IMR-90 (cell line): Measurements from ENCODE around the gene MSANTD1. TPM values are rescaled to one million over a fixed set of nuclear protein-coding genes. Genes with fewer than 3 reads are reported as not detected.

ENCODE experiments used
- ATAC-seq: fragments of 200-7000 bp; cut with Tn5 transposase; 2 replicates; pipeline ENCODE4 v1.9.1; 2020; ENCODE audit warnings: low read depth, mild to moderate bottlenecking, moderate library complexity
- BruUV-seq: library from RNA; stranded (reverse); fragments of 400-500 nt; replicated peaks from 2 replicates; lab custom pipeline; 2021; lab: Mats Ljungman, UMichigan
- CTCF ChIA-PET: fragments of 300-600 bp; formaldehyde crosslinking; extraction: SDS; loops from one replicate; lab custom pipeline; 2021; ENCODE audit warnings: antibody characterized with exemption; lab: Yijun Ruan, JAX
- POLR2A ChIA-PET: fragments of 300-600 bp; sonication (Branson Sonifier 250); formaldehyde crosslinking; loops from one replicate; lab custom pipeline; 2022; ENCODE audit warnings: antibody characterized with exemption; ENCODE audit not compliant: unreplicated experiment; lab: Charles Lee
- DNase-seq: peaks from one replicate; pipeline ENCODE4 v3.0.0; 2013
- H2AFZ ChIP-seq: replicated peaks from 2 replicates; pipeline ENCODE3; 2013; ENCODE audit warnings: low read length, mild to moderate bottlenecking; ENCODE audit not compliant: poor library complexity
- H2AK5ac ChIP-seq: 2 replicates; pipeline ENCODE4 v1.6.1; 2013; ENCODE audit warnings: low read depth, low read length, inconsistent platforms
- H2AK9ac ChIP-seq: replicated peaks from 2 replicates; pipeline ENCODE3; 2013; ENCODE audit warnings: mild to moderate bottlenecking, low read depth, low read length, moderate library complexity; ENCODE audit not compliant: poor library complexity
- H2BK120ac ChIP-seq: 2 replicates; pipeline ENCODE4 v1.6.1; 2013; ENCODE audit warnings: low read depth, low read length, inconsistent platforms
- H2BK15ac ChIP-seq: 3 replicates; pipeline ENCODE4 v1.6.1; 2013; ENCODE audit warnings: low read depth, low read length, inconsistent platforms
- H2BK20ac ChIP-seq: 2 replicates; pipeline ENCODE4 v1.6.1; 2013; ENCODE audit warnings: low read depth, mild to moderate bottlenecking, inconsistent platforms, low read length, moderate library complexity
- H2BK5ac ChIP-seq: 2 replicates; pipeline ENCODE4 v1.6.1; 2013; ENCODE audit warnings: mild to moderate bottlenecking, low read depth, low read length, inconsistent platforms; ENCODE audit not compliant: poor library complexity, severe bottlenecking
- H3K14ac ChIP-seq: replicated peaks from 2 replicates; pipeline ENCODE4 v1.6.1; 2013; ENCODE audit warnings: low read depth, low read length, inconsistent platforms
- H3K18ac ChIP-seq: 2 replicates; pipeline ENCODE4 v1.6.1; 2013; ENCODE audit warnings: low read depth, low read length, control low read depth
- H3K23ac ChIP-seq: 2 replicates; pipeline ENCODE4 v1.6.1; 2013; ENCODE audit warnings: low read depth, low read length, inconsistent platforms
- H3K27ac ChIP-seq: 2 replicates; pipeline ENCODE4 v1.5.1; 2013; ENCODE audit warnings: mild to moderate bottlenecking, control low read depth, low read length; ENCODE audit not compliant: insufficient read depth
- H3K27me3 ChIP-seq: 2 replicates; pipeline ENCODE4 v1.6.1; 2013; ENCODE audit warnings: low read length; ENCODE audit not compliant: control insufficient read depth, insufficient read depth
- H3K36me3 ChIP-seq: 2 replicates; pipeline ENCODE4 v1.6.1; 2013; ENCODE audit warnings: low read length, mixed read lengths; ENCODE audit not compliant: control insufficient read depth, insufficient read depth
- H3K4ac ChIP-seq: 2 replicates; pipeline ENCODE4 v1.6.1; 2013; ENCODE audit warnings: low read depth, low read length, inconsistent platforms
- H3K4me1 ChIP-seq: 2 replicates; pipeline ENCODE4 v1.6.1; 2013; ENCODE audit warnings: low read length, mixed read lengths; ENCODE audit not compliant: control insufficient read depth, insufficient read depth
- H3K4me2 ChIP-seq: 2 replicates; pipeline ENCODE4 v1.6.1; 2013; ENCODE audit warnings: low read depth, mild to moderate bottlenecking, control low read depth, low read length, moderate library complexity
- H3K4me3 ChIP-seq: 2 replicates; pipeline ENCODE4 v1.5.1; 2013; ENCODE audit warnings: low read depth, mild to moderate bottlenecking, control low read depth, low read length, moderate library complexity; ENCODE audit not compliant: insufficient read depth
- H3K56ac ChIP-seq: 2 replicates; pipeline ENCODE4 v1.6.1; 2013; ENCODE audit warnings: low read length, inconsistent platforms; ENCODE audit not compliant: insufficient read depth; ENCODE audit errors: extremely low read depth
- H3K79me1 ChIP-seq, 2 experiments: 2 replicates each; pipeline ENCODE4 v1.6.1; 2013; ENCODE audit warnings: low read length in 2 of 2, inconsistent platforms in 1 of 2, low read depth in 1 of 2
- H3K9ac ChIP-seq: 2 replicates; pipeline ENCODE4 v1.6.1; 2013; ENCODE audit warnings: low read depth, low read length, control low read depth
- H3K9me1 ChIP-seq: 2 replicates; pipeline ENCODE4 v1.6.1; 2013; ENCODE audit warnings: low read length, inconsistent platforms; ENCODE audit not compliant: insufficient read depth
- H3K9me3 ChIP-seq: 2 replicates; pipeline ENCODE4 v1.6.1; 2013; ENCODE audit warnings: low read length; ENCODE audit not compliant: control insufficient read depth, insufficient read depth
- H4K20me1 ChIP-seq: 2 replicates; pipeline ENCODE4 v1.6.1; 2013; ENCODE audit warnings: low read length, inconsistent platforms; ENCODE audit not compliant: insufficient read depth
- H4K5ac ChIP-seq: 2 replicates; pipeline ENCODE4 v1.6.1; 2013; ENCODE audit warnings: mild to moderate bottlenecking, low read depth, low read length, control low read depth
- H4K8ac ChIP-seq, 2 experiments: 2 replicates each; pipeline ENCODE4 v1.6.1; 2013; ENCODE audit warnings: low read depth in 2 of 2, low read length in 2 of 2, control low read depth in 1 of 2, inconsistent platforms in 1 of 2
- H4K91ac ChIP-seq: 2 replicates; pipeline ENCODE4 v1.6.1; 2013; ENCODE audit warnings: low read depth, low read length, inconsistent platforms; ENCODE audit not compliant: insufficient read depth
- POLR2A ChIP-seq: IDR thresholded peaks from 2 replicates; pipeline ENCODE4 v1.6.1; 2012; ENCODE audit warnings: mild to moderate bottlenecking, low read depth, low read length
- SMC3 ChIP-seq: fragments of 150-350 bp; IDR thresholded peaks from 2 replicates; pipeline ENCODE4 v1.6.1; 2016; ENCODE audit warnings: low read depth, mild to moderate bottlenecking, antibody characterized with exemption, low read length, moderate library complexity
- WGBS, 2 experiments: methylation state at CpG; one replicate each; pipeline versions ENCODE4 v1.1.5 to v1.1.7; 2013; ENCODE audit warnings: missing lambda C conversion rate in 2 of 2; ENCODE audit not compliant: insufficient read length in 1 of 2; ENCODE audit errors: extremely low coverage in 2 of 2; 5-methylcytosine and 5-hydroxymethylcytosine counted together
- dilution Hi-C: fragments of 300-500 bp; cut with HindIII; formaldehyde crosslinking; loops from one replicate; pipeline ENCODE4 v1.14.3; 2018; ENCODE audit warnings: low sequenced_read_pairs; ENCODE audit not compliant: unreplicated experiment
- in situ Hi-C: fragments of 300-500 bp; cut with MboI; formaldehyde crosslinking; loops from 3 replicates; pipeline ENCODE4 v1.14.3; 2019; ENCODE audit warnings: low sequenced_read_pairs, inconsistent platforms, mixed read lengths
- intact Hi-C: fragments of 100-400 bp; cut with micrococcal nuclease; formaldehyde crosslinking; loops from 2 replicates; pipeline ENCODE4 v1.10.0; 2022
- polyA plus RNA-seq, 3 experiments: library from polyadenylated mRNA; depleted of rRNA; stranded (reverse); fragments of >200 nt; gene quantifications; 2 replicates each; pipeline ENCODE4 v1.2.3, GENCODE V29; 2012; ENCODE audit warnings: low replicate concordance in 1 of 3
- total RNA-seq: library from RNA; depleted of rRNA; stranded (reverse); fragments of >200 nt; gene quantifications from 2 replicates; pipeline ENCODE4 v1.2.3, GENCODE V29; 2012

MSANTD1 gene
- total and polyA plus RNA-seq, 2 of the 4 experiments (the other 2 are of a cell fraction), result under 0.01 to 0.07 TPM

GRCh38 chr4:3207531-3208037 is 41.4 kb upstream of the MSANTD1 start:
- H4K20me1 ChIP-seq, result peaks cover 5% of the 10 kb centered on the region; the same call in 1 of the 2 replicates
- H2BK5ac ChIP-seq, result no peak overlapping the region
- intact Hi-C loops, result no loop called here
- H3K4me2 ChIP-seq, result no peak overlapping the region
- H3K27ac ChIP-seq, result no peak overlapping the region
- dilution Hi-C loops, result no loop called here
- H2AK5ac ChIP-seq, result no peak overlapping the region
- no peak overlapping the region for H3K56ac ChIP-seq
- H3K9me3 ChIP-seq, result no peaks in the 10 kb centered on the region
- in situ Hi-C loops, result no loop called here
- no peaks in the 10 kb centered on the region for H3K27me3 ChIP-seq
- H3K4ac ChIP-seq, result no peak overlapping the region
- H2AFZ ChIP-seq, result no peak overlapping the region
- H2BK15ac ChIP-seq, result no peak overlapping the region
- H3K79me1 ChIP-seq, result peaks cover 0 to 9% of the 10 kb centered on the region in 2 experiments; a peak in 2 of 4 replicates
- H3K9ac ChIP-seq, result no peak overlapping the region
- peaks cover 34% of the 10 kb centered on the region for H3K36me3 ChIP-seq
- WGBS, 2 experiments, result no CpG with 5 or more reads among the region's 5 CpGs
- no peak overlapping the region for H3K18ac ChIP-seq
- DNase-seq (peak; percentile 15), ATAC-seq (no peak)
- H4K5ac ChIP-seq, result no peak overlapping the region
- peaks cover 8% of the 10 kb centered on the region for H3K4me1 ChIP-seq
- no peak overlapping the region for H3K4me3 ChIP-seq
- H3K9me1 ChIP-seq, result peaks cover 17% of the 10 kb centered on the region
- H4K8ac ChIP-seq, result no peak overlapping the region
- no TSS peak for BruUV-seq
- H3K14ac ChIP-seq, result no peak overlapping the region
- H4K91ac ChIP-seq, result no peak overlapping the region
- no peak overlapping the region for H3K23ac ChIP-seq
- H2BK120ac ChIP-seq, result no peak overlapping the region
- H2BK20ac ChIP-seq, result no peak overlapping the region
- TF ChIP-seq SMC3 (no peak), POLR2A (no peak)
- no peak overlapping the region for H2AK9ac ChIP-seq
- CTCF ChIA-PET, result no interaction called here
- POLR2A ChIA-PET, result no interaction called here
